Ishikawa (cell line): ENCODE data around the gene CGA.

ENCODE experiments used
- CEBPB ChIP-seq: IDR thresholded peaks from 2 replicates; pipeline ENCODE4 v1.6.1; 2012
- CREB1 ChIP-seq: IDR thresholded peaks from 2 replicates; pipeline ENCODE4 v1.6.1; 2012; ENCODE audit warnings: low read depth
- EGR1 ChIP-seq: IDR thresholded peaks from 2 replicates; pipeline ENCODE4 v1.6.1; 2012
- EP300 ChIP-seq: IDR thresholded peaks from 2 replicates; pipeline ENCODE4 v1.6.1; 2012; ENCODE audit warnings: borderline replicate concordance
- FOXM1 ChIP-seq: IDR thresholded peaks from 2 replicates; pipeline ENCODE4 v1.6.1; 2012; ENCODE audit warnings: low read depth, borderline replicate concordance
- MAX ChIP-seq: IDR thresholded peaks from 2 replicates; pipeline ENCODE4 v1.6.1; 2012
- NFIC ChIP-seq: IDR thresholded peaks from 2 replicates; pipeline ENCODE4 v1.6.1; 2012
- RAD21 ChIP-seq: IDR thresholded peaks from 2 replicates; pipeline ENCODE4 v1.6.1; 2012; ENCODE audit warnings: low read depth
- TAF1 ChIP-seq: IDR thresholded peaks from 2 replicates; pipeline ENCODE4 v1.6.1; 2012; ENCODE audit warnings: low read depth, mild to moderate bottlenecking
- TCF12 ChIP-seq: IDR thresholded peaks from 2 replicates; pipeline ENCODE4 v1.6.1; 2012; ENCODE audit warnings: low read depth
- TEAD4 ChIP-seq: IDR thresholded peaks from 2 replicates; pipeline ENCODE4 v1.6.1; 2012
- USF1 ChIP-seq: IDR thresholded peaks from 2 replicates; pipeline ENCODE4 v1.6.1; 2012
- YY1 ChIP-seq: IDR thresholded peaks from 2 replicates; pipeline ENCODE4 v1.6.1; 2012; ENCODE audit warnings: low read depth
- ZBTB7A ChIP-seq: IDR thresholded peaks from 2 replicates; pipeline ENCODE4 v1.6.1; 2012; ENCODE audit warnings: low read depth

CGA gene

GRCh38 chr6:87068795-87069194 is 26.1 kb downstream of the CGA start:
- no peak for TF ChIP-seq TCF12
- no peak for TF ChIP-seq USF1
- TF ChIP-seq RAD21, result no peak
- TF ChIP-seq ZBTB7A, result no peak
- no peak for TF ChIP-seq TAF1
- no peak for TF ChIP-seq CREB1
- TF ChIP-seq TEAD4, result no peak
- TF ChIP-seq YY1, result no peak

- peak; percentile 73 for TF ChIP-seq RAD21
- TF ChIP-seq CREB1, result no peak
Observed at GRCh38 chr6:87066449-87067333, 28.2 kb downstream of the CGA start.

- TF ChIP-seq TEAD4 (no peak), YY1 (no peak)
Observed at GRCh38 chr6:87065117-87065516, 29.8 kb downstream of the CGA start.

GRCh38 chr6:87059943-87060342 is 35.0 kb downstream of the CGA start:
- TF ChIP-seq FOXM1 (no peak), RAD21 (no peak)

GRCh38 chr6:87054143-87054833 is 40.6 kb downstream of the CGA start:
- TF ChIP-seq FOXM1, result no peak
- TF ChIP-seq ZBTB7A, result no peak
- TF ChIP-seq MAX, result no peak
- TF ChIP-seq TAF1, result no peak
- no peak for TF ChIP-seq TCF12
- TF ChIP-seq YY1, result no peak

GRCh38 chr6:87053312-87053711 is 41.6 kb downstream of the CGA start:
- TF ChIP-seq EGR1, result no peak

GRCh38 chr6:87049779-87050178 is 45.1 kb downstream of the CGA start:
- no peak for TF ChIP-seq CEBPB
- TF ChIP-seq TCF12, result no peak
- no peak for TF ChIP-seq TEAD4
- no peak for TF ChIP-seq YY1
- no peak for TF ChIP-seq FOXM1
- no peak for TF ChIP-seq CREB1
- no peak for TF ChIP-seq NFIC
- TF ChIP-seq ZBTB7A, result no peak
- no peak for TF ChIP-seq EP300
- TF ChIP-seq RAD21, result no peak

- no peak for TF ChIP-seq YY1
- TF ChIP-seq USF1, result peak; percentile 43; the same call in 1 of the 2 replicates
Observed at GRCh38 chr6:87045521-87046075, 49.3 kb downstream of the CGA start.

GRCh38 chr6:87040729-87041128 is 54.2 kb downstream of the CGA start:
- no peak for TF ChIP-seq FOXM1
